Limb (tissue), 2 donors: ENCODE data around the gene NEK11.
A peak's percentile ranks its signal among the peaks of the same experiment; 100 is the strongest.

Experiments used
- DNase-seq, 2 donors: peaks; one replicate each; pipeline ENCODE4 v3.0.0-alpha.2; 2016; ENCODE audit errors: extremely low spot score in 2 of 2

Gene NEK11, protein sequence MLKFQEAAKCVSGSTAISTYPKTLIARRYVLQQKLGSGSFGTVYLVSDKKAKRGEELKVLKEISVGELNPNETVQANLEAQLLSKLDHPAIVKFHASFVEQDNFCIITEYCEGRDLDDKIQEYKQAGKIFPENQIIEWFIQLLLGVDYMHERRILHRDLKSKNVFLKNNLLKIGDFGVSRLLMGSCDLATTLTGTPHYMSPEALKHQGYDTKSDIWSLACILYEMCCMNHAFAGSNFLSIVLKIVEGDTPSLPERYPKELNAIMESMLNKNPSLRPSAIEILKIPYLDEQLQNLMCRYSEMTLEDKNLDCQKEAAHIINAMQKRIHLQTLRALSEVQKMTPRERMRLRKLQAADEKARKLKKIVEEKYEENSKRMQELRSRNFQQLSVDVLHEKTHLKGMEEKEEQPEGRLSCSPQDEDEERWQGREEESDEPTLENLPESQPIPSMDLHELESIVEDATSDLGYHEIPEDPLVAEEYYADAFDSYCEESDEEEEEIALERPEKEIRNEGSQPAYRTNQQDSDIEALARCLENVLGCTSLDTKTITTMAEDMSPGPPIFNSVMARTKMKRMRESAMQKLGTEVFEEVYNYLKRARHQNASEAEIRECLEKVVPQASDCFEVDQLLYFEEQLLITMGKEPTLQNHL

GRCh38 chr3:131026321-131027151 lies at the start of gene NEK11, which contains the start of gene ASTE1:
TSS of gene NEK11 (plus strand) at chr3:131026877. CDS start at chr3:131029709, 2,832 bp downstream.
TSS of gene ASTE1 (minus strand) at chr3:131026825. CDS start at chr3:131025306, 1,519 bp downstream.
- peak; percentile 91 to 93 for DNase-seq

DNA sequence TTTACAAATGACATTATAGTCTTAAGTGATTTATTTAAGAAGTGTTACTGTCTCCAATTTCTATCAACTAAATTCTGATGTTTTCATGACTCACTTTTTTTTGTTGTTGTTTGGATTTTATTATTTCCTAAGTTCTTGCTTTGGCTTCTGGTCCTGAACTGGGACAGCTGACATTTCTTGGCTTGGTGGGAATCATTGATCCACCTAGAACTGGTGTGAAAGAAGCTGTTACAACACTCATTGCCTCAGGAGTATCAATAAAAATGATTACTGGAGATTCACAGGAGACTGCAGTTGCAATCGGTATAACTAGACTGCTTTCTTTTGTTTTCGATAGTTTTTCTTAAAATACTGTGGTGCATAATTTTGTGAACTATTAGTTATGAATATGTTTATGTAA lies 47.6 kb upstream of the NEK11 start:
- DNase-seq = no peak

- no peak for DNase-seq
Observed at GRCh38 chr3:130981469-130981868, 45.2 kb upstream of the NEK11 start.

DNA sequence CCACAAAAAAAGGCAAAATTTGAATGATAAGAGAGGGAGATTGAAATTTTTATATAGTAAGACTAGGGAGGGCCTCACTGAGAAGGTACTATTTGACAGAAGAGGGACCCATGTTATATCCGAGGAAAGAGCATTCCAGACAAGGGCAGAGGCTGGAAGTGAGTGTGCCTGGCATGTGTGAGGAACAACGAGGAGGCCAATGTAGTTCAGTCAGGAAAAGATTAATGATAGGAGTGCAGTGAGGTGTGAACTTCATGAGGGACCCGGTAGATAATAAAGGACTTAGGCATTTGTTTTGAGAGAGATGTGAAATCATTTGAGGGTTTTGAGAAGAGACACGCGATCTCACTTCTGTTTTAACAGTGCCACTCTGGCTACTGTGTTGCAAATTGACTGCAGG lies 36.4 kb upstream of the NEK11 start:
- no peak for DNase-seq

- no peak for DNase-seq
Observed at GRCh38 chr3:130991126-130991525, 35.6 kb upstream of the NEK11 start.

DNA sequence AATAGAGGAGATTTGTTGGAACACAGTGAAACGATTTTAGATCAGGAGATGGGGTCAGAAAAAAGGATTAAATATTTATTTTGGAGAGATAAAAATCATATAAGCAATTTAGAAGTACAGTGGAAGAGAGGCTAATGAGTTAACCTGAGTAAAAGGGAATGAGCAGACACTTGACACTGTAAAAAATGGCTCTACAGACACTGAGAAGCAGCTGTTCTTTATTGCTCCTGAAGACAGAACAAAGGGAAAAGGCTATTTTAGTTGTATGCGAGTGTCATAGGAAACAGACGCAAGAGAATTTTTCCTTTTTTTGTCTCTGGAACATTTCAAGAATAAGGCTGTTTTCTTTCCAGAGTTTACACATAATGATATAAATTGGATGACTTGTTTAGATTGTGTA lies 34.3 kb upstream of the NEK11 start:
- DNase-seq = peak in 1 of 2 donors; percentile 16

DNA sequence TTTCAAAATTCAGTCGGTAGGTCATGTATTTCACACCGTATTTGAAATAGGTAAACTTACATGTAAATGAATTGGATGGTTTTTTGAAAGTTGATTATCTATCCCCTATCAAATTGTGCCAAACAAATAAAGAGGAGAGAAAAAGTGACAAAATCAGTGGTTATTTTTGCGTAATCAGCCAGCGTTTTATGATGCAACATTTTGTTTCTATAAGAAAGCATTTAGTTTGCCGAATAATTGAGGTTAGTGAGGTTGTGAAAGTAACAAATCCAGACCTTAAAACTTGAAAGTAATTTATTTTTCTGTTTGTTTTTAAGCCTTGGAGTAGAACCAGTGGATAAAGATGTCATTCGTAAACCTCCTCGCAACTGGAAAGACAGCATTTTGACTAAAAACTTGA lies 29.4 kb upstream of the NEK11 start:
- no peak for DNase-seq

- no peak for DNase-seq
Observed at GRCh38 chr3:131001071-131001470, 25.6 kb upstream of the NEK11 start.

GRCh38 chr3:131004603-131005002 lies 22.1 kb upstream of the NEK11 start:
- DNase-seq = no peak

DNA sequence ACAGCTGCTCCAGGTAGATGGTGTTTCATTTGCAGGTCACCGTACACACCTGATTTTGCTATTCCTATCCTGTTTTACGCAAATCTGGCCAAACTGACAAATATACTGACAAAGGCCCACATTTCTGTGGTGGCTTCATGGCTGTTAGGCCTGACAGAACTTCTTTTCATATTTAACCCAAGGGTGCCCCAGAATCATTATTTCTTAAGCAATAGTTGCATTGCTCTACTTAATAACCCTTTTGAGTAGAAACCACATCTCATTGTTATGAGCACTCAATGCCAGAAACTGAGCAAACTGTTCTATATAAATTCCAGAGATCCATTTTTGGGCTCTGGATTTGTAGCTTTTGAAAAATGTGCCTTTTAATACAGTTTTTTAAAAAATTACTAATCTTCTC lies 19.4 kb upstream of the NEK11 start:
- DNase-seq = no peak

DNA sequence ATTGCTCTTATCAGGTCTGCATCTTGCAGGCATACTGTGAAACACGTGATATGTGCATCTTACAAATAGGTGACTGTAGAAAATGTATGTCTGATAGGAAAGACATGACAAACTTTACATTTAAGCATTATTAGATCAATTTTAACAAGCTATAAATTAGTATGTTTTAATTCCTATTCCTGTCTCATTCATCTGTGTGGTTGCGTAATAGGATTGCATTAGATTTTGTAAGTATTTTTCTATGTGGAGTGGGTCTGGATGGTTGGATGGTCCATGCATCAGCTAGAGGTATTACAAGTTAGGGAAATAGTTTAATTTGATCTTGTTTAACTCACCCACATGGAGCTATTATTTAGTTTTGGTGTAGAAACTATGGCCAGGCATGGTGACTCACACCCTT lies 18.9 kb upstream of the NEK11 start:
- no peak for DNase-seq

DNA sequence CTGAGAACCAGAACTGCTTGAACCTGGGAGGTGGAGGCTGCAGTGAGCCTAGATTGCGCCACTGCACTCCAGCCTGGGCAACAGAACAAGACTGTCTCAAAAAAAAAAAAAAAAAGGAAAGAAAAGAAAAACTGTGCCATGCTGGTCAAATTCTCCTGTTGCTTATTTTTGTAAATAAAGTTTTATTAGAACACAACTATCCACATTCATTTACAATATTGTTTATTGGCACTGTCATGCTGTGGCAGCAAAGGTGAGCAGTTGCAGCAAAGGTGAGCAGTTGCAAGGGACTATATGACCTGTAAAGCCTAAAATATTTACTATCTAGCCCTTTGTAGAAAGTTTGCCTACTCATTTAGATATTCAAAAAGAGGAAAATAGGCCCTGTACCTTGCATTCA lies 18.4 kb upstream of the NEK11 start:
- DNase-seq = no peak

- DNase-seq = no peak
Observed at GRCh38 chr3:131009698-131010097, 17.0 kb upstream of the NEK11 start.

GRCh38 chr3:131018970-131019369 lies 7.7 kb upstream of the NEK11 start:
- no peak for DNase-seq

DNA sequence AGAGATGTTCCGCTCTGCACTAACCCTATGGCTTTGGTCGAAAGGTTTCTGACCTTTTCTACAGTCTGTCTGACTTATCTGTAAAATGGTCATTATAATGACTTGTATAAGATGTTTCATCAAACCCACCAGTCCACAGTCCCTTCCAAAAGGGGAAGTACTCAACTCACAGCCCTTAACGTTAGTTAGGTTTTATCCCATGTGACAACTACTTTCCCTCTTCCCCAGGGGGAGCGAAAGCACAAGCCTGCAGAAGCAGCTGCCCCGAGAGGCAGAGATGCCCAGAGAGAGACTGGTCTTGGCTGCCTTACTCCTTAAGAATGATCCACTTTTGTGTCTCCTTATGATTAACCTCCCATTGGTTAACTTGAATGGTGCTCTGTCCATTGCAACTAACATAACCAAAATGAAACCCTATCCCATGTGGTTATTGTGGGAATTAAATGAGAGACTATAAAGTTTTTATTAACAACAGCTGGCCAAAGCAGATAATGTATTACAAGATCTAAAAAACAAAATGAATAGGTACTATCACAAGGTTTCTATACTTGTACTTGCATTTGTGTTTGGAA lies 6.5 kb upstream of the NEK11 start:
- DNase-seq = no peak

GRCh38 chr3:131025539-131025938 lies 1.1 kb upstream of the NEK11 start:
- no peak for DNase-seq

DNA sequence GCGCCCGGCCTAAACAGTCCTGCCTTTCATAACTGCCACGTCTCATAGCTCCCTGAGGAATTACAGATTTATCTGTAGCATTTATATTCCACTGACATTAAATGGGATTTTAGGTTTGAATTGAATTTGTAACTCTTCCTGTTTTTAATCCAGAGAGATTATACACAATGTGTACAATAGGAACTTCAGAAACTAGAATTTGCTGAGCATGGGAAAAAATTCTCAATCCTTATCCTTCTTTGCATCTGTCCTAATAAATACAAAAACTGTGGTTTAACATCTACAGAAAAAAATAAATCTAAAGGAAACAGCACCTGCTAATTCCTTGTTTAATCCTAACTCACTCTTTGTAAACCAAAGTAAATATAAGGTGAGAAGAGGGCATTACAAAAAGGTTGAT lies 2.2 kb downstream of the NEK11 start:
- DNase-seq = no peak

GRCh38 chr3:131031660-131032059 lies 5.0 kb downstream of the NEK11 start:
- no peak for DNase-seq

GRCh38 chr3:131033480-131034080 lies 6.9 kb downstream of the NEK11 start:
- DNase-seq = peak in 1 of 2 donors; percentile 38

DNA sequence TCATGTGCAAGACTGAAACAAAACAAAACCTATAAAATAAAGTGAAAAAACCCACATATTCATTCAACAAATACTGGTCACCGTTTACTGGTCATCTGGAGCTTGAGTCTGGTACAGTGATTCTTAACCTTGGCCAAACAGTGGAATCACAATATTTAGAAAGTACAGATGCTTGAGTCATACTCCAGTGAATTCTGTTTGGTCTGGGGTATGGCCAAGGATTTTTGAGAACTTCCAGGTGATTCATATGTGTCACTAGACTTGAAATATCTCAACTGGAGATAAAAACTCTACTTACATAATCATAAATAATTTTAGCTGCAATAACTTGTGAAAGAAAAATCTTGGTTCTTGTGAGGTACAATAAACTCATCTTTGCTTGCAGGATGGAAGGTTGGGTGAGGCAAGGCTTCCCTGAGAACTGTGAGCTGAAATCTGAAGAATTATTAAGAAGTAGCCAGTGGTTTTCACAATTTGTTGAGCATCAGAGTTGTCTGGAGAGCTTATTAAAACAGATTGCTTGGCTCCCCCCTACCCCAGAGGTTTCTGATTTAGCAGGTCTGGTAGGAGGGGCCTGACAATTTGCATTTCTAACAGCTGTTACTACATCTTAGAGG lies 9.6 kb downstream of the NEK11 start:
- no peak for DNase-seq

DNA sequence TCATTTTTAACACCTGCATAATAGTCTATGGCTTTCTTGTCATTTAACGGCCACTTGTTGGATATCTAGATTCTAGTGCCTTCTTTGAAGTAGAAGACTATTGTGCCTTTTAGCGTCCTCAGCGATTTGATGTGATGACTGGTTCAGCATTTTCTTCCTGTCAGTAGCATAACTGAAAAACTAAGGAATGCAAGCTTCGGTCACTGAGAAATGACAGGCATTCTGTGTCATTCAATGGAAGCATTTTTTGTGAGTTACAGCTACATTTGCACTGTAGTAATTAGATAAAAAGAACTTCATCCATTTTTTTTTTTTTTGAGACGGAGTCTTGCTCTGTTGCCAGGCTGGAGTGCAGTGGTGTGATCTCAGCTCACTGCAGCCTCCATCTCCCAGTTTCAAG lies 10.3 kb downstream of the NEK11 start:
- no peak for DNase-seq
